SW480 (cell line): ENCODE results near the gene PAGE4.
A peak's percentile ranks its signal among the peaks of the same experiment; 100 is the strongest.

Source experiments
- DNase-seq: peaks from one replicate; pipeline ENCODE4 v3.0.0-alpha.2; 2016; ENCODE audit warnings: low spot score

Gene PAGE4

GRCh38 chrX:49876750-49877149, 47.6 kb downstream of the PAGE4 start:
- peak; percentile 30 for DNase-seq

GRCh38 chrX:49877397-49878101, 48.4 kb downstream of the PAGE4 start:
- DNase-seq: no peak

DNA sequence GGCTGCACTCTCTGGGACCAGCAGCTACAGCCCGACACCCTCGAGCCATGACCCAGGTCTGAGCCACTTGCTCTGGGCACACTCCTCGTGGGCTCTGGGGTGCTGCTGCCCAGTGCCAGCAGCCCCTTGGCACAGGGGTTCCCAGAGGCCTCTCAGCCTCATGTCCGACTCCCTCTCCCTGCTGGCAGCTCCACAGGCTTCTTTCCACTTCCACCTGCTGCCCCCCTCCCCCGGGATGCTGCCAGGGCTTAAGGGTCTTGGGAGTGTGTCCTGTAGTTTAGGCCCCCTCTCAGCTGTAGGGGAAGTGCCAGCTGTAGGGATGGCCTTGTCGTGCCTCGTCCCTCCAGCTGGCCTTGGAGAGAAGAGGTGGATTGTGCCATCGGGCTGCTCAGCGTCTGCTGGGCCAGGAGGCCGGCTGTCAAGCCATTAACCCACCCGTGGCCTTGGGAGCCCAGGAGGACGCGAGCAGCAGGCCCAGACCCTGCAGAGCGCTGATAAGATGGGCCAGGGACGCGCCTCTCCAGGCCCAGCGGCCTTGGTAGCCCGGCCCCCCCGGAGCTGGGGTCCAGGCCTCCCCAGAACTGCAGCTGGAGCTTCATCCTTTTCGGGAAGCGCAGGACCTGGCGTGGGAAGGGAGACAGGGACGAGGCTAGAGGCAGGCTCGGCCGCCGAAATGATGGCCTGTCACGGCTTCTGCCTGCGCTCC, 49.2 kb downstream of the PAGE4 start:
- no peak for DNase-seq

DNA sequence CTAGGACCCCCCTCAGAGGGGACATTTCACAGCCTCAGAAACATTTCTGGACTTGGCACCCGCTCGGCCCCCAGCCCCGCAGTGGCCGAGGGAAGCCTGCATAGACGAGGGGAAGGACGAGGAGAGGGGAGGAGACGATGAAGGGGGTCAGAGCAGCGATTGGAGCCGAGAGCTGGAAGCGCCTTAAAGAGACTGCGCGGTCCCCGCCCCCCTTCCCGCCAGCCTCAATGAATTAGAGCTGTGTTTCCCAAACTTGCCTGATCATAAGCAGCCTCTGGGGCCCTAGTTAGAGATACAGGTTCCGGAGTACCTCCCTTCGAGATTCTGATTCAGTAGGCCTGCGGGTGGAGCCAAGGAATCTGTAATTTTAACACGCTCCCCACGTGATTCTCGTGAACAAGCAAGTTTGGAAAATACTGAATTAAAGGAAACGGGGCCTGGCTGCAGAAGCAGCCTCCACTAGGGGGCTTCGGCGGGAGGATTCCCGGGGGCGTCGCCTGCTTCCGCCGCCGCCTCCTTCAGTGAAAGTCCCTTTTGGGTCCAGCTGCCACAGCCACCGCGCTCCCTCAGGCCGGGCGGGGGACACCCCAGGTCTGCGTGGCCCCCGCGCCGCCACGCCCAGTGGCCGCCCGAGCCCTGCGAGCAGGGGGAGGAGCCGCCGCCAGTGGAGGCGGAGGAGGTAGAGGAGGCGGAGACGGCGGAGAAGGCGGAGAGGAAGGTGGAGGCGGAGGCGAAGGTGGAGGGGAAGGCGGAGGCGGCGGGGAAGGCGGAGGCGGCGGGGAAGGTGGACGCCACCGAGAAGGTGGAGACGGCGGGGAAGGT, 49.9 kb downstream of the PAGE4 start, which contains the start of gene USP27X:
USP27X (plus strand) TSS at position 651 of the 822 bp plus-strand sequence. CDS start 824 bp downstream, outside the sequence.
- DNase-seq: peak; percentile 59

GRCh38 chrX:49879656-49880277, 50.7 kb downstream of the PAGE4 start:
- peak; percentile 8 for DNase-seq

GRCh38 chrX:49880668-49881067, 51.6 kb downstream of the PAGE4 start:
- DNase-seq: no peak
